GM19372 (cell line): ENCODE measurements around the gene TP53.

Experiments used
- ATAC-seq: cut with Tn5 transposase; IDR thresholded peaks from one replicate; pipeline ENCODE4 v1.9.1; 2021; ENCODE audit warnings: mild to moderate bottlenecking, low read depth, moderate library complexity; ENCODE audit not compliant: unreplicated experiment

Gene TP53

GRCh38 chr17:7687072-7687907 lies at the start of gene TP53:
Gene TP53 (minus strand): TSS chr17:7687490. CDS start chr17:7676594, 10,896 bp downstream.
- ATAC-seq: no peak

- no peak for ATAC-seq
These were observed 45.8 kb upstream of the TP53 start for GRCh38 chr17:7732981-7733539.

DNA sequence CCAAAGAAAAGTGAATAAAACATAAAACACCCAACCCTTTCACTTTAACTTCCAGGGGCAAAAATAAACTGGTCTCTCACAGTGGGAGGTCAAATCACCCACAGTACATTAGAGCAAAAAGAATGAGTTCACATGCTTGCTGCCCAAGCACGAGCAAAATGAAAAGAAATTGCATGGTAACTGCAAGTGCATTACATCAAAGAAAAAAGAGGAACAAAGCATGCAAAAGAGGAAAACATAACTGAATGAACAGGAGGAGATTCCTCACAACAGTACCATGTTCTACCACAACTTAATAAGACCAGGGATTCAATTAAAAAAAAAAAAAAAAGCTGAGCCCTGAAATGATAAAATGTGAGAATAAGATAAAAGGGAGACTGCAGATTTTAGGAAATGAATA lies 42.5 kb upstream of the TP53 start:
- ATAC-seq: no peak

DNA sequence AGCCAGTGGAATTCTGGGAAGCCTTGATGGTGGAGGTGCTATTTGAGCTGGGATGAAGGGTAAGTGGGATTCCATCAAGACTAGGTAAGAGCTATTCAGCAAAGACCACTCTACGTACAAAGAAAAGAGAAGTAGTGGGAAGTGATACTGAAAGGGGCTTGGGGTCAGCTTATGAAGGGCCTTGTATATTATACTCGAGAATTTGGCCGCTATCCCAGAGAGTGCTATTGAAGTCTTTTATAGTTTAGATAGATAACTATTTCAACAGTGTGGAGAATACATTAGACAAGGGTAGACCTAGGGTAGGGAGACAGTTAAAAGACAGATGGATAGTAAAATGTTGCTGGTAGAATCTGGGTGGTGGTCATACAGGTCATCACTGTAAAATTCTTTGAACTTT lies 40.6 kb upstream of the TP53 start:
- ATAC-seq: no peak

DNA sequence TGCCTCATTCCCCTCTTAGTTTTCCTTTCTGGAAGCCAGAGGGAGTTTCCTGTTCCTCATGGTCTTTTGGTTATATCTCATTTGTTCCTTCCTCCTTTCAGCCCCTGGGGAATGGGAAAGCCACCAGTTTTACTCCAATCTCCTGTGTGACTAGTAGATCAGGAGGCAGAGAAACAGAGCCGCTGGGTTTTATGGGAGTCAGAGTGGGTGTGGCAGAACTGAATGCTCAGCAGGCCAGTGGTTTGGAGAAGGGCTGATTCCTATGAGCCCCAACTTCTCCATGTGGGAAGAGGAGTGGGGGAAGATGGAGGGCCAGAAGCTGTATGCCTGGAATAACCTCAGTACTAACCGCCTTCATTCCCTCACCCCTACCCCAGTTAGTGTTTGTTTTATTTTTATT lies 34.3 kb upstream of the TP53 start:
- ATAC-seq: no peak

GRCh38 chr17:7720125-7720524 lies 32.8 kb upstream of the TP53 start:
- ATAC-seq: no peak

DNA sequence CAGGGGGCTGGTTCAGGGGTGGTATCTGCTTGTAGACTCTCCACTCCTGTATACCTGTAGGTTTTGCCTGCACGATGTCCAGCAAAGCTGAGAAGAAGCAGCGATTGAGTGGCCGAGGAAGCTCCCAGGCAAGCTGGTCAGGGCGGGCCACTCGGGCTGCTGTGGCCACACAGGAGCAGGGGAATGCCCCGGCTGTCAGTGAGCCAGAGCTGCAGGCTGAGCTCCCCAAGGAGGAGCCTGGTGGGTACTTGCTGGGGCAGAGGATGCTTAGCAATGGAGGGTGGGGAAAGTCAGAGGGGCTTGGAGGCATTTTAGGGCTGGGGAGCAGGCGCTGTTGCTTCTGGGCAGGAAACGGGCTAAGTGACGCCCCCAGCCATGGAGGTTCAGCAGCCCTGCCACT lies 32.4 kb upstream of the TP53 start:
- ATAC-seq: no peak

GRCh38 chr17:7717756-7718350 lies 30.6 kb upstream of the TP53 start:
- ATAC-seq: no peak

- ATAC-seq: no peak
These were observed 29.8 kb upstream of the TP53 start, which contains the start of gene DNAH2 for GRCh38 chr17:7716901-7717755. Gene DNAH2 (plus strand): TSS chr17:7717744. CDS start chr17:7719735, 1,991 bp downstream.

- ATAC-seq: no peak
These were observed 28.9 kb upstream of the TP53 start for GRCh38 chr17:7715936-7716886.

GRCh38 chr17:7714721-7715594 lies 27.7 kb upstream of the TP53 start:
- ATAC-seq: no peak

DNA sequence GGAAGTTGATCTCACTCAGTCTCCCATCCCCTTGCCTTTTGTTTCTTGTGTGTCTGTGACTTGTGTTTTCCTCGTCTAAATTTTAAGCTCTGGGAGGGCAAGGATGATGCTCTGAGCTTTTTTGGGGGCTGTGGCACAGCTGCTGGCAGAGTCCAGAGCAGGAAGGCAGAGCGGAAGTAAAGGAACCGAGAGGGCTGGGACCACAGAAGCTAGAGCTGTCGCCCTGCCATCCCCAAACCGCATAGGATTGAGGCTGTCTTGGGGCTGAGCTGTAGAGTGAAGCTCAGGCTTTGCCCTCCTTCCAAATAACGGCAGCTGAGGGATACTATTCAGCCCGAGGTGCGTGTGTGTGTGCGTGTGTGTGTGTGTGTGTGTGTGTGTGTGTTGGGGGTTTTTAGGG lies 26.5 kb upstream of the TP53 start:
- ATAC-seq: no peak

- ATAC-seq: no peak
These were observed 25.0 kb upstream of the TP53 start for GRCh38 chr17:7712111-7712771.

DNA sequence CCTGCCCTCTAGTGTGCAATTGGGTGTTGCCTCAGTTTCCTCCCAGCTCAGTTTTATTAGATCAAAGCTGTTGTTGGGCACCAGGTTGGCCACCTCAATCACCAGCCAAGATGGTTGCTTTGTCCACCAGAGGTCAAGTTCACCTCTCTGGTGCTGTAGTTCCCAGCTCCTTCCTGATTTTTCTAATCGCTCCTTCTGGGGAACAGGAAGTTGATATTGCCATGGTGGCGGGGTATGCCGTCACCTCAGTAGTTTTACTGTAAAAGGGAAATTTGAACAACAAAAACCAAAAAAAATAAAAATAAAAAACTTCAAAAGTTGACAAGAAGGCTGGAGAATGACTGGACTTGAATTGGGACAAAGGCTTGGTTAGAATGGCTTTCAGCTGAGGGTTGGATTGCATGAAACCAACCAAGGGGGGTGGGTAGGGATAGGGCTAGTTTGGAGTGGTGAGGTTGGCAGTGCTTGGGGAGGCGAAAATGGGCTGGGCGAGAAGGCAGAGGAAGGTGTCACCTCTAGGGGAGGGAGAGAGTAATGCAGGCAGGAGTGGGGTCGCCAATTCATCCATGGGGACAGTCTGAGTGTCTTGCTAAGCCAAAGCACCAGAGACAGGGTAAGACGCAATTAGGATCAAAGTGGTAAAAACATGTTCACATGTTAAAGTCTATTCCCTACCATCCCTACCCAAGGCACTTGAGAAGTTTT lies 23.9 kb upstream of the TP53 start:
- ATAC-seq: no peak

DNA sequence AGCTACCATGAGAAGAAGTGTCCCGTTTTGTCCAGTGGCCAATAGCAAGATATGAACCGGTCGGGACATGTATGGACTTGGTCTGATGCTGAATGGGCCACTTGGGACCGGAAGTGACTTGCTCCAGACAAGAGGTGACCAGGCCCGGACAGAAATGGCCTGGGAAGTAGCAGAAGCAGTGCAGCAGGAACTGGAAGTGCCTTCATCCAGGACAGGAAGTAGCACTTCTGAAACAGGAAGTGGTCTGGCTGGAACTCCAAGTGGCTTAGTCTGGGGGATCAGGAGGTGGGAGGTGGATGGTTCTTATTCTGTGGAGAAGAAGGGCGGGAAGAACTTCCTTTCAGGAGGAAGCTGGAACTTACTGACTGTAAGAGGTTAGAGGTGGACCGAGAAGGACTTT lies 23.0 kb upstream of the TP53 start:
- no peak for ATAC-seq

DNA sequence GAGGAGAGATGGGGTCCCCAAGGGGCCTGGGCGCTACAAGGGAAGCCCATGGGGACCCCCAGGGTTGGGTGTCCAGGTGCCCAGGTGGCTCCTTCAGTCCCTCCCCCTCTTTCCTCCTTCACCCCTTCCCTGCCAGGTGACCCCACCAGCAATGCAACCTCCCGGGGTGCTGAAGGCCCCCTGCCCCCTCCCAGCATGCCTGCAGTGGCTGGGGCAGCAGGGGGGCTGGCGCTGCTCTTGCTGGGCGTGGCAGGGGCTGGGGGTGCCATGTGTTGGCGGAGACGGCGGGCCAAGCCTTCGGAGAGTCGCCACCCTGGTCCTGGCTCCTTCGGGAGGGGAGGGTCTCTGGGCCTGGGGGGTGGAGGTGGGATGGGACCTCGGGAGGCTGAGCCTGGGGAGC lies 21.7 kb upstream of the TP53 start:
- ATAC-seq: no peak

- ATAC-seq: no peak
These were observed 20.8 kb upstream of the TP53 start for GRCh38 chr17:7707858-7708750.
